NB4 (cell line): ENCODE results near the gene F7.

Experiments
- CTCF ChIP-seq: IDR thresholded peaks from one replicate; pipeline ENCODE4 v1.5.1; 2012; ENCODE audit warnings: low read depth, low read length
- POLR2A ChIP-seq: IDR thresholded peaks from 2 replicates; pipeline ENCODE4 v1.6.1; 2011; ENCODE audit warnings: mild to moderate bottlenecking; ENCODE audit not compliant: insufficient read length; ENCODE audit errors: extremely low read depth
- TF ChIP-seq, protein P1 (sequence below): IDR thresholded peaks from 2 replicates; pipeline ENCODE4 v1.6.1; 2011; ENCODE audit warnings: low read depth, low read length

DNA sequence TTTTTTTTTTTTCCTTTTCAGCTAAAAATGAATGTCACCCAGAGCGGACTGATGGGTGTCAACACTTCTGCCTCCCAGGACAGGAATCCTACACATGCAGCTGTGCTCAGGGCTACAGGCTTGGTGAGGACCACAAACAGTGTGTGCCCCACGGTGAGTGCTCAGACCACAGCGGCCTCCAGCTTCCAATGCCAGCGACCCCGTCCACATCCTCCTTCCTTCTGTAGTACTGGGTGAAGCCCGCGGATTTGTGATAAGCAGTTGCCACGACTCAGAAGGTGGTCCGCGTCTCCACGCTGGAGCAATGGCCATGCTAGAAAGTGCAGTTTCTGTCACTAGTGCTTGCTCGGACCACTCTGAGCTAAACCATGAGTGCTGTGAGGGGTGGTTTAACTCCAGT, 58.9 kb downstream of the F7 start:
- TF ChIP-seq POLR2A (no peak), CTCF (no peak)
- TF ChIP-seq, protein P1, sequence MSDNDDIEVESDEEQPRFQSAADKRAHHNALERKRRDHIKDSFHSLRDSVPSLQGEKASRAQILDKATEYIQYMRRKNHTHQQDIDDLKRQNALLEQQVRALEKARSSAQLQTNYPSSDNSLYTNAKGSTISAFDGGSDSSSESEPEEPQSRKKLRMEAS: 0 out of 2 replicates have a peak, but pooled peaks have one; percentile 2
